A549 (cell line): ENCODE data around the gene PDE8A. TPM values are rescaled to one million over a fixed set of nuclear protein-coding genes. Genes with fewer than 3 reads are reported as not detected.
"Not testable (repeated sequence)": the region's sequence is repeated elsewhere in the genome, so short reads cannot be mapped to it uniquely, and the experiment has no call there.

ENCODE experiments used
- ATAC-seq, 2 experiments: fragments of 200-7000 bp in 1 of 2; fragments of >200 bp in 1 of 2; cut with Nextera tagmentation in 1 of 2; cut with Tn5 transposase in 1 of 2; 3 replicates each; pipeline versions ENCODE4 v1.8.0 to v1.9.1; 2018 to 2020; ENCODE audit warnings: mild to moderate bottlenecking in 1 of 2, moderate library complexity in 1 of 2
- CTCF ChIA-PET: fragments of 300-600 bp; sonication (Branson Sonifier 250); formaldehyde crosslinking; extraction: SDS; loops from one replicate; lab custom pipeline; 2021; ENCODE audit warnings: antibody characterized with exemption, inconsistent platforms; lab: Yijun Ruan, JAX
- POLR2A ChIA-PET: fragments of 350-600 bp; formaldehyde crosslinking; extraction: SDS; loops from one replicate; lab custom pipeline; 2021; ENCODE audit warnings: antibody characterized with exemption, inconsistent platforms; lab: Yijun Ruan, JAX
- DNase-seq, 2 experiments: peaks; one replicate each; pipeline versions ENCODE4 v3.0.0 to v3.0.0-alpha.2; 2011 to 2016; ENCODE audit warnings: low read depth in 1 of 2, low spot score in 1 of 2
- FAIRE-seq: peaks from 2 replicates; lab custom pipeline; 2011; peaks lifted over from hg19 to GRCh38; lab: Jason Lieb, UNC
- H3K27ac ChIP-seq, 2 experiments: fragments of >200 bp; sonication (Bioruptor Twin); formaldehyde crosslinking; 3 replicates each; pipeline ENCODE4 v1.5.1; 2016 to 2017
- H3K4me1 ChIP-seq: fragments of >200 bp; sonication (Bioruptor Twin); formaldehyde crosslinking; 3 replicates; pipeline ENCODE4 v1.6.1; 2016
- H3K4me2 ChIP-seq: fragments of >200 bp; sonication (Bioruptor Twin); formaldehyde crosslinking; 3 replicates; pipeline ENCODE4 v1.6.1; 2016
- H3K4me3 ChIP-seq: fragments of >200 bp; sonication (Bioruptor Twin); formaldehyde crosslinking; 3 replicates; pipeline ENCODE4 v1.5.1; 2016
- H3K9me3 ChIP-seq: fragments of >200 bp; sonication (Bioruptor Twin); formaldehyde crosslinking; 3 replicates; pipeline ENCODE4 v1.6.1; 2016
- ATOH8 ChIP-seq: fragments of 250-450 bp; sonication (Bioruptor Pico); IDR thresholded peaks from 2 replicates; pipeline ENCODE4 v1.5.0; 2020; ENCODE audit warnings: low read depth, mild to moderate bottlenecking, moderate library complexity
- CEBPB ChIP-seq, 2 experiments: fragments of >200 bp in 1 of 2; sonication (Bioruptor Twin) in 1 of 2; formaldehyde crosslinking in 1 of 2; IDR thresholded peaks; 2 replicates each; pipeline ENCODE4 v1.6.1; 2012 to 2016
- CTCF ChIP-seq: fragments of >200 bp; sonication (Bioruptor Twin); formaldehyde crosslinking; IDR thresholded peaks from 3 replicates; pipeline ENCODE4 v1.5.1; 2016
- EHF ChIP-seq: fragments of 250-450 bp; sonication (Bioruptor Pico); IDR thresholded peaks from 2 replicates; pipeline ENCODE4 v1.5.0; 2020; ENCODE audit warnings: mild to moderate bottlenecking
- ESRRA ChIP-seq: fragments of 150-350 bp; IDR thresholded peaks from 2 replicates; pipeline ENCODE4 v1.6.1; 2014; ENCODE audit warnings: mild to moderate bottlenecking, low read length, borderline replicate concordance
- FOSL2 ChIP-seq, 2 experiments: fragments of 450-650 bp in 1 of 2; fragments of >200 bp in 1 of 2; sonication (Bioruptor Twin) in 1 of 2; formaldehyde crosslinking; IDR thresholded peaks; 2 replicates each; pipeline versions ENCODE4 v1.5.0 to v1.6.1; 2016 to 2020; ENCODE audit warnings: mild to moderate bottlenecking in 1 of 2, moderate library complexity in 1 of 2
- HDAC2 ChIP-seq: fragments of 200-600 bp; sonication (generic); IDR thresholded peaks from 2 replicates; pipeline ENCODE4 v1.6.1; 2016
- HMGXB4 ChIP-seq: fragments of 250-450 bp; sonication (Bioruptor Pico); IDR thresholded peaks from 2 replicates; pipeline ENCODE4 v1.5.0; 2021; ENCODE audit warnings: mild to moderate bottlenecking, moderate library complexity, borderline replicate concordance
- HOXA7 ChIP-seq: fragments of 250-450 bp; sonication (Bioruptor Pico); IDR thresholded peaks from 2 replicates; pipeline ENCODE4 v1.5.0; 2020; ENCODE audit warnings: mild to moderate bottlenecking, moderate library complexity
- JUN ChIP-seq, 2 experiments: fragments of >200 bp; sonication (Bioruptor Twin); formaldehyde crosslinking; IDR thresholded peaks; 2 replicates in 1 of 2; 3 replicates in 1 of 2; pipeline ENCODE4 v1.6.1; 2016 to 2017
- MAFK ChIP-seq: fragments of 450-650 bp; IDR thresholded peaks from 2 replicates; pipeline ENCODE4 v1.6.1; 2014; ENCODE audit not compliant: partially characterized antibody
- MAX ChIP-seq: IDR thresholded peaks from 2 replicates; pipeline ENCODE4 v1.6.1; 2012
- NFE2L2 ChIP-seq: fragments of 150-350 bp; conservative IDR thresholded peaks from 2 replicates; pipeline ENCODE4 v1.6.1; 2014; ENCODE audit warnings: low read length
- PBX3 ChIP-seq: IDR thresholded peaks from 2 replicates; pipeline ENCODE4 v1.6.1; 2012
- PHF8 ChIP-seq: fragments of 200-600 bp; sonication (generic); IDR thresholded peaks from 2 replicates; pipeline ENCODE4 v1.6.1; 2016; ENCODE audit warnings: low read depth, mild to moderate bottlenecking, antibody characterized with exemption, moderate library complexity, borderline replicate concordance
- POLR2A ChIP-seq: IDR thresholded peaks from 2 replicates; pipeline ENCODE4 v1.6.1; 2012; ENCODE audit warnings: mild to moderate bottlenecking, low read length
- RAD21 ChIP-seq, 2 experiments: fragments of >200 bp in 1 of 2; sonication (Bioruptor Twin) in 1 of 2; formaldehyde crosslinking in 1 of 2; IDR thresholded peaks in 1 of 2; conservative IDR thresholded peaks in 1 of 2; 2 replicates in 1 of 2; 3 replicates in 1 of 2; pipeline ENCODE4 v1.6.1; 2012 to 2018; ENCODE audit warnings: inconsistent platforms in 1 of 2
- RFX5 ChIP-seq: fragments of 450-650 bp; IDR thresholded peaks from 2 replicates; pipeline ENCODE4 v1.7.1; 2014; ENCODE audit warnings: antibody characterized with exemption, mild to moderate bottlenecking, moderate library complexity
- SREBF2 ChIP-seq: fragments of 450-650 bp; IDR thresholded peaks from 2 replicates; pipeline ENCODE4 v1.6.1; 2014; ENCODE audit warnings: mild to moderate bottlenecking, moderate library complexity
- USF2 ChIP-seq: fragments of 450-650 bp; IDR thresholded peaks from 2 replicates; pipeline ENCODE4 v1.6.1; 2014; ENCODE audit warnings: antibody characterized with exemption
- ZNF302 ChIP-seq: fragments of 250-450 bp; sonication (Bioruptor Pico); IDR thresholded peaks from 2 replicates; pipeline ENCODE4 v1.9.0; 2021; ENCODE audit warnings: inconsistent platforms, mild to moderate bottlenecking, moderate library complexity
- WGBS: methylation state at CpG from one replicate; pipeline ENCODE4 v1.1.6; 2017; ENCODE audit errors: missing lambda C conversion rate; 5-methylcytosine and 5-hydroxymethylcytosine counted together
- polyA plus RNA-seq, 4 experiments: library from polyadenylated mRNA; depleted of rRNA in 3 of 4; stranded (reverse); fragments of >200 nt; fragmentation: RNase III in 1 of 4; extraction: RNeasy Plus Mini Kit Qiagen cat#74134 plus additional on column Dnase treatment in 1 of 4; gene quantifications; 2 replicates in 3 of 4; 3 replicates in 1 of 4; pipeline ENCODE4 v1.2.3, GENCODE V29; 2011 to 2017

Gene PDE8A
- polyA plus RNA-seq, 2 of the 4 experiments (the other 2 are of a cell fraction) = 45.3 to 204 TPM

- DNase-seq = no peak
- TF ChIP-seq HMGXB4 (no peak), HOXA7 (CRISPR knock-in tag) (no peak), FOSL2 (IDR thresholded peaks at IDR 0.05) (no peak), FOSL2 (CRISPR knock-in tag; IDR thresholded peaks at IDR 0.05) (no peak), CEBPB (IDR thresholded peaks at IDR 0.05) (no peak)
Measured at GRCh38 chr15:85174521-85174920, 192.9 kb downstream of the PDE8A start.

GRCh38 chr15:85177042-85177515 lies 195.4 kb downstream of the PDE8A start:
- POLR2A ChIA-PET; H3K9me3 ChIP-seq; H3K4me3 ChIP-seq; CTCF ChIA-PET; TF ChIP-seq FOSL2 (IDR thresholded peaks at IDR 0.05): not testable (repeated sequence)
- peak; percentile 94 for FAIRE-seq
- 47% methylated on average over 8 of the region's 8 CpGs for WGBS
- H3K4me2 ChIP-seq = peak overlapping the region; percentile 19; the same call in 2 of the 3 replicates
- peak in 1 of 2 experiments; percentile 61 for DNase-seq
- ATAC-seq = peak; percentile 60 to 78; a peak in 5 of 6 replicates
- H3K4me1 ChIP-seq = peaks cover 22% of the 10 kb centered on the region
- H3K27ac ChIP-seq = peak overlapping the region; percentile 44 to 74
- peak; percentile 55 for TF ChIP-seq FOSL2 (CRISPR knock-in tag; IDR thresholded peaks at IDR 0.05)
- TF ChIP-seq MAX = peak; percentile 54; the same call in 1 of the 2 replicates
- TF ChIP-seq JUN (IDR thresholded peaks at IDR 0.05) = peak in 1 of 2 experiments; percentile 28; a peak in 1 of 5 replicates

More at GRCh38 chr15:85174521-85174920, 192.9 kb downstream of the PDE8A start:
- POLR2A ChIA-PET = no interaction called here
- Histone ChIP-seq H3K4me2 (no peak overlapping the region), H3K4me1 (peaks cover 22% of the 10 kb centered on the region), H3K9me3 (no peaks in the 10 kb centered on the region), H3K27ac (no peak overlapping the region), H3K4me3 (no peak overlapping the region)
- CTCF ChIA-PET = interaction anchor here (0.5 to 1.7 kb wide), 3 partner anchors 219 to 587 kb away, joined by 4 to 7 read pairs (median 4); no protein-coding TSS in a partner anchor
- WGBS = 94% methylated on average over 4 of the region's 4 CpGs
- FAIRE-seq (no peak), ATAC-seq (no peak)

GRCh38 chr15:85178308-85178707 lies 196.7 kb downstream of the PDE8A start:
- CTCF ChIA-PET = interaction anchor here (1.9 kb wide), 1 partner anchor 10 kb away, joined by 8 read pairs; no protein-coding TSS in a partner anchor
- WGBS = 94% methylated on average over 4 of the region's 4 CpGs
- Histone ChIP-seq H3K27ac (no peak overlapping the region), H3K4me1 (peaks cover 22% of the 10 kb centered on the region)
- FAIRE-seq = no peak
- no peak for TF ChIP-seq EHF
- no peak for TF ChIP-seq POLR2A
- TF ChIP-seq NFE2L2 = no peak
- TF ChIP-seq PHF8 = no peak
- no peak for TF ChIP-seq ZNF302
- no peak for TF ChIP-seq USF2
- TF ChIP-seq MAFK = no peak
- no peak for TF ChIP-seq HDAC2
- TF ChIP-seq ATOH8 (CRISPR knock-in tag) = no peak
- no peak for TF ChIP-seq RAD21 (conservative IDR thresholded peaks at IDR 0.05 in 1 of 2, IDR thresholded peaks at IDR 0.05 in 1 of 2)
- no peak for TF ChIP-seq PBX3
- no peak for TF ChIP-seq MAX
- no peak for TF ChIP-seq ESRRA
- no peak for TF ChIP-seq SREBF2
- no peak for TF ChIP-seq CTCF
- no peak for TF ChIP-seq RFX5
- TF ChIP-seq CEBPB (IDR thresholded peaks at IDR 0.05) = no peak
- TF ChIP-seq, all 56 proteins: peak for 0
- Histone ChIP-seq H3K4me2 (no peak overlapping the region), H3K4me3 (no peak overlapping the region), H3K9me3 (no peaks in the 10 kb centered on the region)
- ATAC-seq (no peak), DNase-seq (no peak)
- POLR2A ChIA-PET = no interaction called here
